K562 (cell line): ENCODE measurements around the gene AHNAK. TPM values are rescaled to one million over a fixed set of nuclear protein-coding genes. Genes with fewer than 3 reads are reported as not detected.

Source experiments
- ATAC-seq: fragments of 200-7000 bp; cut with Tn5 transposase; 3 replicates; pipeline ENCODE4 v1.9.1; 2020; ENCODE audit warnings: moderate library complexity
- BruUV-seq: library from RNA; stranded (reverse); fragments of 400-500 nt; replicated peaks from 2 replicates; lab custom pipeline; 2021; lab: Mats Ljungman, UMichigan
- CTCF ChIA-PET: fragments of 300-600 bp; formaldehyde crosslinking; extraction: SDS; loops from one replicate; lab custom pipeline; 2021; ENCODE audit warnings: low intra/inter-chr PET ratio; lab: Yijun Ruan, JAX
- POLR2A ChIA-PET: fragments of 300-600, 350-650 bp; sonication (Branson Sonifier 250); formaldehyde crosslinking; extraction: SDS; loops from one replicate; lab custom pipeline; 2021; ENCODE audit warnings: antibody characterized with exemption, inconsistent platforms; lab: Yijun Ruan, JAX
- DNase-seq, 4 experiments: peaks; one replicate each; pipeline versions ENCODE4 v3.0.0 to v3.0.0-alpha.2; 2011 to 2018; ENCODE audit warnings: low spot score in 3 of 4, mixed read lengths in 3 of 4; ENCODE audit errors: extremely low read depth in 1 of 4
- FAIRE-seq: peaks from 2 replicates; lab custom pipeline; 2011; peaks lifted over from hg19 to GRCh38; lab: Jason Lieb, UNC
- H2AFZ ChIP-seq: 2 replicates; pipeline ENCODE4 v1.6.0; 2011; ENCODE audit warnings: low read depth, low read length, control low read depth, inconsistent platforms
- H3K27ac ChIP-seq: fragments of 200-600 bp; 3 replicates; pipeline ENCODE4 v1.8.0; 2011; ENCODE audit warnings: low read depth, mild to moderate bottlenecking, control low read depth, inconsistent platforms, low read length, moderate library complexity, mixed read lengths; ENCODE audit errors: extremely low read depth
- H3K27me3 ChIP-seq, 2 experiments: fragments of 300-600 bp in 1 of 2; 2 replicates in 1 of 2; 3 replicates in 1 of 2; pipeline versions ENCODE4 v1.6.0 to v1.8.0; 2011; ENCODE audit warnings: inconsistent platforms in 2 of 2, low read length in 2 of 2, mild to moderate bottlenecking in 1 of 2, mixed read lengths in 1 of 2, moderate library complexity in 1 of 2; ENCODE audit not compliant: control insufficient read depth in 2 of 2, insufficient read depth in 2 of 2
- H3K36me3 ChIP-seq: fragments of 300-600 bp; 3 replicates; pipeline ENCODE4 v1.8.0; 2011; ENCODE audit warnings: mild to moderate bottlenecking, low read length, inconsistent platforms; ENCODE audit not compliant: control insufficient read depth, insufficient read depth
- H3K4me1 ChIP-seq, 2 experiments: fragments of 200-600 bp in 1 of 2; replicated peaks in 1 of 2; 2 replicates in 1 of 2; 3 replicates in 1 of 2; pipeline versions ENCODE4 v1.5.1 to v1.8.0; 2011; ENCODE audit warnings: inconsistent platforms in 2 of 2, low read length in 2 of 2, mild to moderate bottlenecking in 1 of 2, mixed read lengths in 1 of 2, moderate library complexity in 1 of 2; ENCODE audit not compliant: control insufficient read depth in 2 of 2, insufficient read depth in 2 of 2
- H3K4me2 ChIP-seq: 2 replicates; pipeline ENCODE4 v1.6.1; 2011; ENCODE audit warnings: low read length, control low read depth, inconsistent platforms, mixed read lengths; ENCODE audit not compliant: insufficient read depth
- H3K4me3 ChIP-seq: fragments of 200-600 bp; sonication (generic), shearing (Covaris generic); 2 replicates; pipeline ENCODE4 v1.5.1; 2016; ENCODE audit warnings: control low read depth, inconsistent platforms
- H3K79me2 ChIP-seq: fragments of 200-600 bp; 3 replicates; pipeline ENCODE4 v1.8.0; 2011; ENCODE audit warnings: low read length, inconsistent platforms; ENCODE audit not compliant: control insufficient read depth, insufficient read depth
- H3K9ac ChIP-seq, 2 experiments: 2 replicates each; pipeline versions ENCODE4 v1.6.0 to v1.6.1; 2011; ENCODE audit warnings: low read depth in 2 of 2, low read length in 2 of 2, control low read depth in 1 of 2, inconsistent platforms in 1 of 2, mild to moderate bottlenecking in 1 of 2, mixed read lengths in 1 of 2; ENCODE audit not compliant: insufficient read depth in 1 of 2
- H3K9me1 ChIP-seq: one replicate; pipeline ENCODE4 v1.6.0; 2011; ENCODE audit warnings: inconsistent platforms, mild to moderate bottlenecking, low read length, moderate library complexity; ENCODE audit not compliant: control insufficient read depth, insufficient read depth
- H3K9me3 ChIP-seq: replicated peaks from 2 replicates; pipeline ENCODE4 v1.5.1; 2011; ENCODE audit warnings: low read depth, low read length, inconsistent platforms; ENCODE audit not compliant: control insufficient read depth, insufficient read depth
- H4K20me1 ChIP-seq: replicated peaks from 2 replicates; pipeline ENCODE4 v1.6.1; 2011; ENCODE audit warnings: low read length, inconsistent platforms, mixed read lengths; ENCODE audit not compliant: control insufficient read depth, insufficient read depth
- BHLHE40 ChIP-seq: IDR thresholded peaks from 2 replicates; pipeline ENCODE4 v1.6.1; 2011; ENCODE audit warnings: low read length, improper control_type of control experiment
- FOXA1 ChIP-seq: fragments of 450-650 bp; IDR thresholded peaks from 2 replicates; pipeline ENCODE4 v1.6.1; 2016; ENCODE audit warnings: mild to moderate bottlenecking, borderline replicate concordance
- FOXK2 ChIP-seq, 2 experiments: fragments of 450-650 bp; IDR thresholded peaks in 1 of 2; conservative IDR thresholded peaks in 1 of 2; 2 replicates each; pipeline ENCODE4 v1.6.1; 2016; ENCODE audit warnings: low read depth in 2 of 2, mild to moderate bottlenecking in 1 of 2
- NELFE ChIP-seq: IDR thresholded peaks from 2 replicates; pipeline ENCODE4 v1.6.1; 2011; ENCODE audit warnings: mild to moderate bottlenecking; ENCODE audit not compliant: insufficient read depth, insufficient read length
- SMAD2 ChIP-seq: fragments of 150-350 bp; IDR thresholded peaks from 2 replicates; pipeline ENCODE4 v1.6.1; 2014; ENCODE audit warnings: low read depth, mild to moderate bottlenecking, low read length
- WGBS: fragments of 100-300 bp; shearing (Covaris generic); methylation state at CpG from one replicate; pipeline ENCODE4 v1.1.6; 2016; ENCODE audit warnings: low coverage, mixed read lengths; ENCODE audit not compliant: insufficient coverage; ENCODE audit errors: missing lambda C conversion rate; 5-methylcytosine and 5-hydroxymethylcytosine counted together
- in situ Hi-C: fragments of 300-500 bp; cut with MboI; formaldehyde crosslinking; loops from 4 replicates; pipeline ENCODE4 v1.15.0; 2018; ENCODE audit warnings: inconsistent platforms, mixed read lengths
- intact Hi-C: fragments of 100-400 bp; cut with micrococcal nuclease; formaldehyde crosslinking; loops from 2 replicates; pipeline ENCODE4 v1.14.2; 2022
- polyA plus RNA-seq, 8 experiments: library from polyadenylated mRNA; depleted of rRNA in 4 of 8; stranded (reverse) in 5 of 8; unstranded in 3 of 8; fragments of >200 nt; fragmentation: Nextera tagmentation in 2 of 8; fragmentation: Illumina TruSeq in 1 of 8; extraction: Ambion mirVana in 2 of 8; extraction: Trizol in 1 of 8; gene quantifications; 2 replicates each; pipeline versions ENCODE4 v1.2.1 to v1.2.3, GENCODE V29; 2011 to 2014; ENCODE audit warnings: inconsistent platforms in 1 of 8, missing spikeins in 1 of 8
- total RNA-seq, 7 experiments: library from RNA; depleted of rRNA in 6 of 7; stranded (reverse); fragments of >200 nt in 6 of 7; fragmentation: Illumina TruSeq in 2 of 7; extraction: Trizol in 2 of 7; gene quantifications; 2 replicates each; pipeline versions ENCODE4 v1.2.1 to v1.2.3, GENCODE V29; 2011 to 2021; ENCODE audit warnings: low replicate concordance in 1 of 7
- TF ChIP-seq, protein P1 (sequence below): fragments of 450-650 bp; IDR thresholded peaks from 2 replicates; pipeline ENCODE4 v1.6.1; 2016; ENCODE audit warnings: mild to moderate bottlenecking
- TF ChIP-seq, protein P2 (sequence below): fragments of 250-450 bp; sonication (Bioruptor Pico); IDR thresholded peaks from 2 replicates; pipeline ENCODE4 v1.4.0; 2020
- TF ChIP-seq, protein P3 (sequence below): sonication (generic); IDR thresholded peaks from 2 replicates; pipeline ENCODE4 v1.6.1; 2016

AHNAK gene
- total and polyA plus RNA-seq, 9 of the 15 experiments (the other 6 are each of a cell fraction or from before 2014, with no cell fraction given): 1.5 to 89.7 (median 45.0) TPM

DNA sequence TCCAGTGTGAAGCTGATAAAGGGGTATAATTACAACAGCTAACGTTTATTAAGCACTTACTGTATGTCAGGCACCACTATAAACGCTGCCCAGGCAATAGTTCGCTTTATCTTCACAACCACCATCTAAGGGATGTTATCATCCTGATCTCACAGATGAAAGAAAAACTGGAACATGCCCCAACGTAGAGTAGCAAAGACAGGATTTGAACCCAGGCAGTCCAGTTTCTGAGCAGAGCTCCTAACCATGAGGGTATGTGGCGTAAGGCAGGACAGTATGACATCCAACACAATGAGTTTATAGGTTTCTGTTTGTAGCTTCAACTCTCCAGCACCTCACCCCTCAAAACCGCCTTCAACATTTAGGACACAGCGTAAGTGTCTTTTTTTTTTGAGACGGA lies 59.5 kb downstream of the AHNAK start:
- no peak for DNase-seq
- no TSS peak for BruUV-seq
- Histone ChIP-seq H3K4me2 (no peak overlapping the region), H3K4me1 (peaks cover 4 to 12% of the 10 kb centered on the region in 2 experiments; a peak in 4 of 5 replicates), H3K9me3 (no peaks in the 10 kb centered on the region), H2AFZ (no peak overlapping the region), H4K20me1 (no peaks in the 10 kb centered on the region), H3K4me3 (no peak overlapping the region), H3K9ac (no peak overlapping the region; a peak in 1 of 4 replicates), H3K27me3 (no peaks in the 10 kb centered on the region), H3K9me1 (no peaks in the 10 kb centered on the region), H3K36me3 (no peaks in the 10 kb centered on the region), H3K27ac (no peak overlapping the region), H3K79me2 (no peaks in the 10 kb centered on the region)
- 56% methylated on average over 8 of the region's 8 CpGs for WGBS
- in situ Hi-C loops: no loop called here
- intact Hi-C loops: no loop called here
- FAIRE-seq: no peak
- ChIA-PET CTCF (no interaction called here), POLR2A (interaction anchor here (0.6 to 2.2 kb wide), 9 partner anchors 11 to 141 kb away, joined by 3 to 8 read pairs (median 3); no protein-coding TSS in a partner anchor)
- ATAC-seq: peak; percentile 31; the same call in 1 of the 3 replicates
- TF ChIP-seq NELFE (no peak), BHLHE40 (no peak), FOXK2 (conservative IDR thresholded peaks at IDR 0.05 in 1 of 2, IDR thresholded peaks at IDR 0.05 in 1 of 2; ENCODE audit: low read depth in 2 of 2) (no peak), SMAD2 (no peak), FOXA1 (no peak)
- TF ChIP-seq, protein P1, sequence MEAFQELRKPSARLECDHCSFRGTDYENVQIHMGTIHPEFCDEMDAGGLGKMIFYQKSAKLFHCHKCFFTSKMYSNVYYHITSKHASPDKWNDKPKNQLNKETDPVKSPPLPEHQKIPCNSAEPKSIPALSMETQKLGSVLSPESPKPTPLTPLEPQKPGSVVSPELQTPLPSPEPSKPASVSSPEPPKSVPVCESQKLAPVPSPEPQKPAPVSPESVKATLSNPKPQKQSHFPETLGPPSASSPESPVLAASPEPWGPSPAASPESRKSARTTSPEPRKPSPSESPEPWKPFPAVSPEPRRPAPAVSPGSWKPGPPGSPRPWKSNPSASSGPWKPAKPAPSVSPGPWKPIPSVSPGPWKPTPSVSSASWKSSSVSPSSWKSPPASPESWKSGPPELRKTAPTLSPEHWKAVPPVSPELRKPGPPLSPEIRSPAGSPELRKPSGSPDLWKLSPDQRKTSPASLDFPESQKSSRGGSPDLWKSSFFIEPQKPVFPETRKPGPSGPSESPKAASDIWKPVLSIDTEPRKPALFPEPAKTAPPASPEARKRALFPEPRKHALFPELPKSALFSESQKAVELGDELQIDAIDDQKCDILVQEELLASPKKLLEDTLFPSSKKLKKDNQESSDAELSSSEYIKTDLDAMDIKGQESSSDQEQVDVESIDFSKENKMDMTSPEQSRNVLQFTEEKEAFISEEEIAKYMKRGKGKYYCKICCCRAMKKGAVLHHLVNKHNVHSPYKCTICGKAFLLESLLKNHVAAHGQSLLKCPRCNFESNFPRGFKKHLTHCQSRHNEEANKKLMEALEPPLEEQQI: no peak
- TF ChIP-seq, protein P2, sequence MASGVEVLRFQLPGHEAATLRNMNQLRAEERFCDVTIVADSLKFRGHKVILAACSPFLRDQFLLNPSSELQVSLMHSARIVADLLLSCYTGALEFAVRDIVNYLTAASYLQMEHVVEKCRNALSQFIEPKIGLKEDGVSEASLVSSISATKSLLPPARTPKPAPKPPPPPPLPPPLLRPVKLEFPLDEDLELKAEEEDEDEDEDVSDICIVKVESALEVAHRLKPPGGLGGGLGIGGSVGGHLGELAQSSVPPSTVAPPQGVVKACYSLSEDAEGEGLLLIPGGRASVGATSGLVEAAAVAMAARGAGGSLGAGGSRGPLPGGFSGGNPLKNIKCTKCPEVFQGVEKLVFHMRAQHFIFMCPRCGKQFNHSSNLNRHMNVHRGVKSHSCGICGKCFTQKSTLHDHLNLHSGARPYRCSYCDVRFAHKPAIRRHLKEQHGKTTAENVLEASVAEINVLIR (CRISPR knock-in tag): no peak
- TF ChIP-seq, protein P3, sequence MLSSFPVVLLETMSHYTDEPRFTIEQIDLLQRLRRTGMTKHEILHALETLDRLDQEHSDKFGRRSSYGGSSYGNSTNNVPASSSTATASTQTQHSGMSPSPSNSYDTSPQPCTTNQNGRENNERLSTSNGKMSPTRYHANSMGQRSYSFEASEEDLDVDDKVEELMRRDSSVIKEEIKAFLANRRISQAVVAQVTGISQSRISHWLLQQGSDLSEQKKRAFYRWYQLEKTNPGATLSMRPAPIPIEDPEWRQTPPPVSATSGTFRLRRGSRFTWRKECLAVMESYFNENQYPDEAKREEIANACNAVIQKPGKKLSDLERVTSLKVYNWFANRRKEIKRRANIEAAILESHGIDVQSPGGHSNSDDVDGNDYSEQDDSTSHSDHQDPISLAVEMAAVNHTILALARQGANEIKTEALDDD: no peak
